SH-SY5Y (cell line): ENCODE results near the gene FOXK1.

Experiments
- GATA2 ChIP-seq: IDR thresholded peaks from 2 replicates; pipeline ENCODE4 v1.6.1; 2011; ENCODE audit warnings: mild to moderate bottlenecking, low read depth, low read length
- GATA3 ChIP-seq: IDR thresholded peaks from 2 replicates; pipeline ENCODE4 v1.6.1; 2011; ENCODE audit warnings: low read depth, mild to moderate bottlenecking, low read length, moderate library complexity

- no peak for TF ChIP-seq GATA3
- no peak for TF ChIP-seq GATA2
Measured at GRCh38 chr7:4690953-4691856, 9.1 kb downstream of the FOXK1 start.
